Activated CD4-positive, CD25-positive, alpha-beta regulatory T cell treated with anti-CD3 and anti-CD28 coated beads, Interleukin-2, amount 50 U/mL, for 16 hours (primary cell): Measurements from ENCODE around the gene EXD1.
"Not testable (repeated sequence)": the region's sequence is repeated elsewhere in the genome, so short reads cannot be mapped to it uniquely, and the experiment has no call there.

Source experiments
- DNase-seq: peaks from one replicate; pipeline ENCODE4 v3.0.0-alpha.2; 2020; ENCODE audit warnings: low read depth, low spot score

Gene EXD1

DNA sequence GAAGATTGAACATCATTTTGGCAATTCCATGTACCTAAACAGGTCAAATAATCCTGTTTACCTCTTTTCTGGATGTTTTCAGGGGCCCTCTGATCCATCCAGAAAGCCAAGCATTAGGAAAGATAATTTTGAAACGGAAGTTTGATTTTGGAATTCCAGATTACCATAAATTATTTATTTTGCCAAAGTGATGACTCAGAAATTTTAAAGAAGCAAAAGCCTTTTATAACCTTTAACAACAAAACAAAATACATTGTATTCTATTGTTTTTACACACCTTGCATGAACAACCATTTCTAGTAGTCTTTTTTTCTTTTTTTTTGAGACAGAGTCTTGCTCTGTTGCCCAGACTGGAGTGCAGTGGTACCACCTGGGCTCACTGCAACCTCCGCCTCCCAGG is 82.5 kb downstream of the EXD1 start:
- no peak for DNase-seq

DNA sequence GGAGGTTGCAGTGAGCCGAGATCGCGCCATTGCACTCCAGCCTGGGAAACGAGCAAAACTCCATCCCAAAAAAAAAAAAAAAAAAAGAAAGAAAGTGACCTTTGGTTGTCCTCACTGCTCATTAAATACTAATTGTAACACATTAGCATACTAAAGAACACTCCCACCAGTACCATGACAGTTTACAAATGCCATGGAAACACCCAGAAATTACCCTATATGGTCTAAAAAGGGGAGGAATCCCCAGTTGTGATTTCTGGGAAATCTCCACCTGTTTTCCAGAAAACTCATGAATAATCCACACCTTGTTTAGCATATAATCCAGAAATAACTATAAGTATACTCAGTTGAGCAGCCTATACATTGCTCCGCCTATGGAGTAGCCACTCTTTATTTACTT is 90.9 kb downstream of the EXD1 start:
- DNase-seq = no peak

DNA sequence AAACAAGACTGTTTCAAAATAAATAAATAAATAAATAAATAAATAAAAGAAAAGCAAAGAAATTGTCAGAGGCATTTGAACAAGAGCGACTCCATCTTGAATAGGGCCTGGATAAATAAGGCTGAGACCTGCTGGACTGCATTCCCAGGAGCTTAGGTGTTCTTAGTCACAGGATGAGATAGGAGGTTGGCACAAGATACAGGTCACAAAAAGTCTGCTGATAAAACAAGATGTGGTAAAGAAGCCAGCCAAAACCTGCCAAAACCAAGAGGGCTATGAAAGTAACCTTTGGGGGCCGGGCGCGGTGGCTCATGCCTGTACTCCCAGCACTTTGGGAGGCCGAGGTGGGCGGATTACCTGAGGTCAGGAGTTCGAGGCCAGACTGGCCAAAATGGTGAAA is 91.4 kb downstream of the EXD1 start:
- DNase-seq = not testable (repeated sequence)

DNA sequence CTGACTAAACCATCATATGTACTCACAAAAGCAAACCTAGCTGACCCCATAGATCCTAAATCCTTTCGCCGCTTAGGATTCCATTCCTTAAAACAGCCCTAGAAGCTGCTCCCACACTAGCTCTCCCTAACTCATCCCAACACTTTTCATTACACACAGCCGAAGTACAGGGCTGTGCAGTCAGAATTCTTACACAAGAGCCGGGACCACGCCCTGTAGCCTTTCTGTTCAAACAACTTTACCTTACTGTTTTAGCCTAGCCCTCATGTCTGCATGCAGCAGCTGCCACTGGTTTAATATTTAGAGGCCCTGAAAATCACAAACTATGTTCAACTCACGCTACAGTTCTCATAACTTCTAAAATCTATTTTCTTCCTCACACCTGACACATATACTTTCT is 95.0 kb downstream of the EXD1 start:
- DNase-seq = not testable (repeated sequence)

DNA sequence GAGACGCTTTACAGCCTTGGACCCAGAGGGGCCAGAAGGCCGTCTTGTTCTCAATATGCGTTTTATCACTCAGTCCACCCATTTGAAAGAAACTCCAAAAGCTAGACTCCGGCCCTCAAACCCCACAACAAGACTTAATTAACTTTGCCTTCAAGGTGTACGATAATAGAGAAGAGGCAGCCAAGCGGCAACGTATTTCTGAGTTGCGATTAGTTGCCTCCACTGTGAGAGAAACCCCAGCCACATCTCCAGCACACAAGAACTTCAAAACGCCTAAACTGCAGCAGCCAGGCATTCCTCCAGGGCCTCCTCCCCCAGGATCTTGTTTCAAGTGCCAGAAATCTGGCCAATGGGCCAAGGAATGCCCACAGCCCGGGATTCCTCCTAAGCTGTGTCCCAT is 97.1 kb downstream of the EXD1 start:
- DNase-seq = no peak
